Keratinocyte (primary cell): ENCODE data around the gene GSTM2. TPM values are rescaled to one million over a fixed set of nuclear protein-coding genes. Genes with fewer than 3 reads are reported as not detected.

Experiments used
- DNase-seq: peaks from one replicate; pipeline ENCODE4 v3.0.0-alpha.2; 2011; ENCODE audit warnings: low read depth, missing footprints, low spot score
- FAIRE-seq: peaks from 2 replicates; lab custom pipeline; 2011; peaks lifted over from hg19 to GRCh38; lab: Jason Lieb, UNC
- H2AFZ ChIP-seq: 2 replicates; pipeline ENCODE4 v1.6.0; 2012; ENCODE audit warnings: low read length, control low read depth, inconsistent platforms; ENCODE audit not compliant: control insufficient read depth
- H3K27ac ChIP-seq: 2 replicates; pipeline ENCODE4 v1.5.1; 2011; ENCODE audit warnings: low read length; ENCODE audit not compliant: control insufficient read depth, insufficient read depth
- H3K27me3 ChIP-seq: 3 replicates; pipeline ENCODE4 v1.6.0; 2011; ENCODE audit warnings: low read length; ENCODE audit not compliant: control insufficient read depth, insufficient read depth; ENCODE audit errors: extremely low read depth
- H3K36me3 ChIP-seq, 2 experiments: 2 replicates in 1 of 2; 3 replicates in 1 of 2; pipeline ENCODE4 v1.5.1; 2011; ENCODE audit warnings: low read length in 2 of 2, mild to moderate bottlenecking in 1 of 2; ENCODE audit not compliant: control insufficient read depth in 2 of 2, insufficient read depth in 2 of 2; ENCODE audit errors: extremely low read depth in 1 of 2
- H3K4me1 ChIP-seq: 3 replicates; pipeline ENCODE4 v1.5.1; 2011; ENCODE audit warnings: low read length; ENCODE audit not compliant: control insufficient read depth, insufficient read depth; ENCODE audit errors: extremely low read depth
- H3K4me2 ChIP-seq: 3 replicates; pipeline ENCODE4 v1.6.0; 2011; ENCODE audit warnings: low read depth, low read length; ENCODE audit not compliant: control insufficient read depth, insufficient read depth; ENCODE audit errors: extremely low read depth
- H3K4me3 ChIP-seq, 3 experiments: fragments of 200-600 bp in 1 of 3; sonication (generic) in 1 of 3; 2 replicates in 2 of 3; 3 replicates in 1 of 3; pipeline ENCODE4 v1.5.1; 2011 to 2016; ENCODE audit warnings: low read length in 3 of 3, mild to moderate bottlenecking in 3 of 3, control low read depth in 2 of 3, inconsistent platforms in 1 of 3, low read depth in 1 of 3, mixed read lengths in 1 of 3, mixed run types in 1 of 3, moderate library complexity in 1 of 3; ENCODE audit not compliant: control insufficient read depth in 2 of 3, insufficient read depth in 2 of 3; ENCODE audit errors: extremely low read depth in 1 of 3
- H3K79me2 ChIP-seq: 2 replicates; pipeline ENCODE4 v1.6.0; 2012; ENCODE audit warnings: low read length; ENCODE audit not compliant: control insufficient read depth, insufficient read depth
- H3K9ac ChIP-seq: 3 replicates; pipeline ENCODE4 v1.6.0; 2011; ENCODE audit warnings: low read length; ENCODE audit not compliant: control insufficient read depth, insufficient read depth; ENCODE audit errors: extremely low read depth
- H3K9me1 ChIP-seq: 3 replicates; pipeline ENCODE4 v1.6.0; 2011; ENCODE audit warnings: low read length; ENCODE audit not compliant: control insufficient read depth, insufficient read depth; ENCODE audit errors: extremely low read depth
- H3K9me3 ChIP-seq: 2 replicates; pipeline ENCODE4 v1.5.1; 2012; ENCODE audit warnings: low read depth, low read length; ENCODE audit not compliant: control insufficient read depth
- H4K20me1 ChIP-seq: 3 replicates; pipeline ENCODE4 v1.6.0; 2011; ENCODE audit warnings: low read length; ENCODE audit not compliant: control insufficient read depth, insufficient read depth; ENCODE audit errors: extremely low read depth
- EZH2 ChIP-seq: IDR thresholded peaks from one replicate; pipeline ENCODE4 v1.6.1; 2012; ENCODE audit warnings: inconsistent platforms, mild to moderate bottlenecking, low read length, moderate library complexity
- dilution Hi-C: fragments of 300-500 bp; cut with MboI; formaldehyde crosslinking; loops from one replicate; pipeline ENCODE4 v1.7.0; 2020; ENCODE audit warnings: low sequenced_read_pairs; ENCODE audit not compliant: extremely low pct_ligation_motif_present
- polyA plus RNA-seq, 5 experiments: library from polyadenylated mRNA; depleted of rRNA in 3 of 5; stranded (reverse) in 3 of 5; stranded (forward) in 1 of 5; unstranded in 1 of 5; fragments of >200 nt; gene quantifications; 1 replicate in 1 of 5; 2 replicates in 3 of 5; 3 replicates in 1 of 5; pipeline versions ENCODE4 v1.2.1 to v1.2.3, GENCODE V29; 2011 to 2012; ENCODE audit warnings: missing spikeins in 2 of 5, low read depth in 1 of 5, low replicate concordance in 1 of 5
- TF ChIP-seq, protein P1 (sequence below), 3 experiments: IDR thresholded peaks in 1 of 3; conservative IDR thresholded peaks in 1 of 3; optimal IDR thresholded peaks in 1 of 3; 2 replicates in 2 of 3; 3 replicates in 1 of 3; pipeline versions ENCODE3 to v1.5.1; 2011; ENCODE audit warnings: low read length in 3 of 3, mild to moderate bottlenecking in 3 of 3, moderate library complexity in 2 of 3, control low read depth in 1 of 3, inconsistent platforms in 1 of 3; ENCODE audit not compliant: insufficient read depth in 2 of 3; ENCODE audit errors: extremely low read depth in 1 of 3

GSTM2 gene
- polyA plus RNA-seq, 1 donor (not counting 4 experiments of a cell fraction or from before 2014, with no cell fraction given), result 11.1 TPM

DNA sequence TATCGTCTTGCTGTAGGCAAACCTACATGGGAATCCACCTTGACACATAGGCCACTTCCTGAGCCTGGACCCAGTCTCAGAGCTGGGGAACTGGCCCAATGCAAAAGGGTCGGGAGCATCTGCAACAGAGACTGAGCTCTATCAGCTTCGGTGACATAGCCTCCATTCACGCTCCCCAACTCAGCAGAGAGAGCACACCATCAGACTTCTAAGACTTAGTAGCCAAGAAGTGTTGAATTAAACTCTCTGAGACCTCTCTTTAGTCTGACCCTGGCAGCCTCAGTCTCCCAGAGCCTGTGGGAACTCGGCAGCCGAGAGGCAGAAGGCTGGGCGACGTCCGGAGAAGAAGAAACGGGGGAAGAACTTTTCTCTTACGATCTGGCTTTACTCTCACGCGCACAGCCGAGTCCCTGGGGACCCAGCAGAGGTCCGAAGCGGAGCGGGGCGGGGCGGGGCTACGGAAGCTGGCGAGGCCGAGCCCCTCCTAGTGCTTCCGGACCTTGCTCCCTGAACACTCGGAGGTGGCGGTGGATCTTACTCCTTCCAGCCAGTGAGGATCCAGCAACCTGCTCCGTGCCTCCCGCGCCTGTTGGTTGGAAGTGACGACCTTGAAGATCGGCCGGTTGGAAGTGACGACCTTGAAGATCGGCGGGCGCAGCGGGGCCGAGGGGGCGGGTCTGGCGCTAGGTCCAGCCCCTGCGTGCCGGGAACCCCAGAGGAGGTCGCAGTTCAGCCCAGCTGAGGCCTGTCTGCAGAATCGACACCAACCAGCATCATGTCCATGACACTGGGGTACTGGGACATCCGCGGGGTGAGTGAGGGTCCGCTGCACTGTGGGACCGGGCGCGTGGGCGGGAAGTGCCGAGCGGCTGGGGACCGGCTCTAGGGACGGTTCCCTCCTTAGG is 12.0 kb upstream of the GSTM2 start, which contains the start of gene GSTM4:
TSS of gene GSTM4 (plus strand) at position 485 of the 905 bp plus-strand sequence. CDS start at position 776, 291 bp downstream.
- H3K9me3 ChIP-seq, result no peaks in the 10 kb centered on the region
- TF ChIP-seq EZH2, result no peak
- TF ChIP-seq, protein P1, sequence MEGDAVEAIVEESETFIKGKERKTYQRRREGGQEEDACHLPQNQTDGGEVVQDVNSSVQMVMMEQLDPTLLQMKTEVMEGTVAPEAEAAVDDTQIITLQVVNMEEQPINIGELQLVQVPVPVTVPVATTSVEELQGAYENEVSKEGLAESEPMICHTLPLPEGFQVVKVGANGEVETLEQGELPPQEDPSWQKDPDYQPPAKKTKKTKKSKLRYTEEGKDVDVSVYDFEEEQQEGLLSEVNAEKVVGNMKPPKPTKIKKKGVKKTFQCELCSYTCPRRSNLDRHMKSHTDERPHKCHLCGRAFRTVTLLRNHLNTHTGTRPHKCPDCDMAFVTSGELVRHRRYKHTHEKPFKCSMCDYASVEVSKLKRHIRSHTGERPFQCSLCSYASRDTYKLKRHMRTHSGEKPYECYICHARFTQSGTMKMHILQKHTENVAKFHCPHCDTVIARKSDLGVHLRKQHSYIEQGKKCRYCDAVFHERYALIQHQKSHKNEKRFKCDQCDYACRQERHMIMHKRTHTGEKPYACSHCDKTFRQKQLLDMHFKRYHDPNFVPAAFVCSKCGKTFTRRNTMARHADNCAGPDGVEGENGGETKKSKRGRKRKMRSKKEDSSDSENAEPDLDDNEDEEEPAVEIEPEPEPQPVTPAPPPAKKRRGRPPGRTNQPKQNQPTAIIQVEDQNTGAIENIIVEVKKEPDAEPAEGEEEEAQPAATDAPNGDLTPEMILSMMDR (optimal IDR thresholded peaks at IDR 0.05 in 1 of 3, IDR thresholded peaks at IDR 0.05 in 1 of 3, conservative IDR thresholded peaks at IDR 0.05 in 1 of 3; ENCODE audit: extremely low read depth in 1 of 3, insufficient read depth in 2 of 3, low read length in 3 of 3), result peak in 1 of 3 experiments; percentile 6
- peaks cover 7% of the 10 kb centered on the region for H3K4me1 ChIP-seq
- dilution Hi-C loops, result no loop called here
- FAIRE-seq, result no peak
- no peaks in the 10 kb centered on the region for H4K20me1 ChIP-seq
- H2AFZ ChIP-seq, result peak within 1 kb of the TSS; percentile 98
- peak within 1 kb of the TSS; percentile 66 for H3K9ac ChIP-seq
- H3K79me2 ChIP-seq, result no peaks in the 10 kb centered on the region
- H3K27me3 ChIP-seq, result no peaks in the 10 kb centered on the region
- peak within 1 kb of the TSS; percentile 51 to 93 (median 80) for H3K4me3 ChIP-seq
- no peak within 1 kb of the TSS for H3K27ac ChIP-seq
- H3K9me1 ChIP-seq, result no peaks in the 10 kb centered on the region
- peak within 1 kb of the TSS; percentile 96 for H3K4me2 ChIP-seq
- DNase-seq, result no peak
- no peaks in the 10 kb centered on the region for H3K36me3 ChIP-seq

DNA sequence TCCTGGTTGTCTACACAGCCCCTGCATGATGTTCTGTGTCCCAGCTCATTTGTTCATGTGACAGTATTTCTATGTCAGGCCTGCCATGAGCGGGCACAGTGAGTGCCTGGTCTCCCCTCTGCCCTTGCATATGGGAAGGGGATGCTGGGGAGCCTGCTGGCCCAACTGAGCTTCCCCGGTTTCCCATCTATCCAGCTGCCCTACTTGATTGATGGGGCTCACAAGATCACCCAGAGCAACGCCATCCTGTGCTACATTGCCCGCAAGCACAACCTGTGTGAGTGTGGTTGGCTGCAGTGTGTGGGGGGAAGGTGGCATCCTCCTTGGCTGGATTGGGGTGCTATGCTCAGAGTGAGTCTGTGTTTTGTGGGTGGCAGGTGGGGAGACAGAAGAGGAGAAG is 10.5 kb upstream of the GSTM2 start:
- FAIRE-seq, result no peak

More for the DNA sequence above, 10.5 kb upstream of the GSTM2 start:
- Histone ChIP-seq H2AFZ (no peak overlapping the region), H3K9ac (no peak overlapping the region), H3K79me2 (no peaks in the 10 kb centered on the region), H3K27me3 (no peaks in the 10 kb centered on the region), H3K4me3 (no peak overlapping the region), H3K27ac (no peak overlapping the region), H3K36me3 (no peaks in the 10 kb centered on the region), H3K4me2 (no peak overlapping the region), H3K4me1 (peaks cover 7% of the 10 kb centered on the region), H4K20me1 (no peaks in the 10 kb centered on the region), H3K9me3 (no peaks in the 10 kb centered on the region), H3K9me1 (no peaks in the 10 kb centered on the region)
- TF ChIP-seq EZH2, result no peak
- TF ChIP-seq, protein P1 (optimal IDR thresholded peaks at IDR 0.05 in 1 of 3, IDR thresholded peaks at IDR 0.05 in 1 of 3, conservative IDR thresholded peaks at IDR 0.05 in 1 of 3; ENCODE audit: extremely low read depth in 1 of 3, insufficient read depth in 2 of 3, low read length in 3 of 3), result no peak
- dilution Hi-C loops, result no loop called here
- no peak for DNase-seq
